HG02759 (cell line): ENCODE data around the gene NLRC5.
"Not testable (repeated sequence)": the region's sequence is repeated elsewhere in the genome, so short reads cannot be mapped to it uniquely, and the experiment has no call there.

Experiments
- ATAC-seq: cut with Tn5 transposase; IDR thresholded peaks from one replicate; pipeline ENCODE4 v1.9.1; 2021; ENCODE audit warnings: mild to moderate bottlenecking, moderate library complexity; ENCODE audit not compliant: unreplicated experiment

NLRC5 gene

DNA sequence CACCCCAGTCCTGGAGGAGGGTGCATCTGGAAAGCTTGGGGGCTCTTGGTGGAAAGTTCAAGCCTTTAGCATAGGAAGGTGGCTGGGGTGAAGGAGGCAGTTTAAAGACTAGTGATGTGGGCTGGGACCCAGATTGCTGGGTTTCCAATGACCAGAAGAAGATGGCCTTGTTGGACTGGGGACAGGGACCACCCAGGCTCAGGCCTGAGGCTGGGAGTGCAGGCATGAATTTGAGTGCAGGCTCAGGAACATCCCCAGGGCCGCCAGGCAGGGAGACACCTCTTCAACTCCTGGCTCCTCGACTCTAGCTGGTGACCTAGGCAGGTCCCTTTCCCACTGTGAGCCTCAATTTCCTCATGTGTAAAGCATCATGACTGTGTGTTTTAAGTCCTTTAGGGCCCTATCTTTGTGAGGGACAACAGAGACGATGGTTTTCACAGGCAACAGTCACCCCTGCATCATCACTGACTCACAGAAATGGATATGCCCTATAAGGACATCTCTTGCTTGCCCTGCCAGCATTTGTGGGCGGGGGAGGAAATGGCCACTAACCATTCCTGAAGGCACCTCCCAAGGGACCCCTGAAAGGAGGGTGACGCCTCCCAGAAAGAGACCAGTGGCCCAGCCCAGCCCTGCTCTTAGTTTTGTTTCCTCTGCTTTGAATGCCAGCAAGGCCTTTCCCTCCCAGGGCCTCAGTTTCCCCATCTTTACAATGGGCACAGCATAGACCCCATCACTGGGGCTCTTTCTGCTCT is 11.1 kb downstream of the NLRC5 start:
- peak; percentile 54 for ATAC-seq

DNA sequence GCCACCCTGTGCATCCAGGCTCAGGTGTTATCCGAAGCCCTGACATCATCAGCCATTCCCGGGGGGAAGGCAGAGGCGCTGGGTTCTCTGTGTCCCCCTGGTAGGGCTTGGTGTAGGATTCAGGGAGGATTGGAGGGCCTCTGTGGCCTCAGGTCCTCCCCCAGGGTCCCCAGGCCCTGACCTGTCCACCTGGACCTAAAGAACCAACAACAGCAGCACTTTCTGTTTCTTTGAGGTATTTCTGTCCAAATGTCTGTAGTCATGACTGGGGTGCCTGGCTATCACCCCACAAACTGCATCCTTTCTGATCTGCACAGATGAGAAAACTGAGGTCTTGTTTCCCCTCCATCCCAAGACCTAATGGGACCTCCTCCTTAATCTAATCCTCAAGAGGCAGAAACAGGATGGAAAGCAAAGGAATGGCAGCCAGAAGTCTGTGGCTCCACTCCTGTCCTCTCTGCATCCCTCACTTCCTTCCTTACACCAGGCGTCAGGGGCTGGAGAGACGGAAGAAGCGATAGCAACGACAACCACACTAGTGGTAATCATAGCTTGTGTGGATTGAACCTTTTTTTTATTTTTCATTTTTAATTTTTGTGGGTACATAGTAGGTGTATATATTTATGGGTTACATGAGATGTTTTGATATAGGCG is 11.8 kb downstream of the NLRC5 start:
- ATAC-seq = no peak

DNA sequence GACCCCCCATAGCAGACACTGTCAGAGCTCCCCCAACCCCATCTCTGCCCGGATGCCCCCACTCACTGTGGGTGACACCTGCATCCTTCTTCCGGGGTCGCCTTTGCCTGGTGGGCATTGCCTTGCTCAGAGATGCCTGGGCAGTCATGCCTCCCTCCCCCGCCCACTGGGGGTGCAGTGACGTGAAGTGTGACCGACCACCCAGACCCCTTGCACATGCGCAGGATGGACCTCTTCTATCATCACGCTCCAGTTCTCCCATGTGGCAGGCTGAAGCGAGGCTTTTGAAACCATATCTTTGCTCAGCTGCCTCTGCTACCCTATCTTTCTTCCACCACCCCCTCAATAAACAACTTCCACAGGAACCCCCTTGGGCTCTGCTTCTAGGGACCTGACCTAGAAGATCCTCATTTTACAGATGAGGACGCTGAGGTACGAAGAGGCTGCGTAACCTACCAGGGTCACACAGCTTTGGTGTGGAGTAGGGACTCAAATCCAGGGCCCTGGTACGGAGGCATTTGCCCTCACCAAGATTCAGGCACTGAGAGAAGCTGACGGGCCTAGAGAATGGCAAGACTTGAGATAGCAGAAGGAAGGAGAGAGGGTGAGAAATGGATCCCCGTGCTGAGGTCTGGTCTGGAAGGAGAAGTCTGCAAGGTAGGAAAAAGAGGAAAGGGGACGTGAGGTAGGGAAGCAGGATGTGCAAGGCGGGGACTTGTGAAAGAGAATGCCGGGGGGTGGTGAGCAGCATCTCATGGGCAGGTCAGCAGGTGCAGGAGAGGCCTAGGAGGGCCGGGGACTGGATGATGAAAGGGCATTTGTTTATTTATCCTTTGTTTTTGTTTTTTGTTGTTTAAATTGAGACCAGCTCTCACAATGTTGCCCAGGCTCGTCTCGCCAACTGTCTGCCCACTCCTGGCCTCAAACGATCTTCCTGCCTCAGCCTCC is 14.4 kb downstream of the NLRC5 start:
- ATAC-seq = no peak

DNA sequence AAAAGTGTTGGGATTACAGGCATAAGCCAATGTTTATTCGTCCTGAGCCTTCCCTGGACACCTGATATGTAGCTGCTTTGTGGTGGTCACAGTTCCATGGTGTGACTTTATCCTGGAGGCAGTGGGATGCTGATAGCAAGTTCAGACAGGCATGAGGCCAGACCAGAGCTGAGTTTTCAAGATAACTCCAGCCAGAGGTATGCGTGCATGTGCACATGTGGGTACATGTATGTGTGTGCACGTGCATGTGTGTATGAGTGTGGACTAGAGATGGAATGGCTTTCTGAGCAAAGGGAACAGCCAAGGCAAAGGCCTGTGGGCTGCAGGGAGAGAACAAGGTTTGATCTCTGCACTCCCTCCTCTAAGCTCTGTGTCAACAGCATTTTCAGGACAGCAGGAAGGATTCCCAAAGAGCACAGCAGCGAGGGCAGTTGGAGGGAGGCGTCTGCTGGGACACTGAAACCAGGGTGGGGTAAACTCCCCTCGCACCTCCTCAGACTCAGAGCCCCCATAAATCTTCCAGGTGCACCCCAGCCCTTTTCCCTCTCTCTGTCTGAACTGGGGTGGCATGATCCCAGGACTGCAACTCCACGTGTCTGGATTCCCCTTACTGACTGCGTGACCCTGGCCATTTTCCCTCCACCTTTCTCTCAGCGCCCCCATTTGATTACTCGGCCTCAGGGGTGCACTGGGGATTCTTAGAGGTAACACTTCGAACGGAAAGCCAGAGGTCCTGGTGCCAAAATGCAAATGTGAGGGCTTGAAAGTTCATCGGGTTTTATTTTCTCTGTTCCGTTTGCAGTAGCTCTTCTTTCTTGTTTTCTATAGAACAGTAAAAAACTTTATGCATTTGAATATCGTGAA is 15.3 kb downstream of the NLRC5 start:
- ATAC-seq = no peak

DNA sequence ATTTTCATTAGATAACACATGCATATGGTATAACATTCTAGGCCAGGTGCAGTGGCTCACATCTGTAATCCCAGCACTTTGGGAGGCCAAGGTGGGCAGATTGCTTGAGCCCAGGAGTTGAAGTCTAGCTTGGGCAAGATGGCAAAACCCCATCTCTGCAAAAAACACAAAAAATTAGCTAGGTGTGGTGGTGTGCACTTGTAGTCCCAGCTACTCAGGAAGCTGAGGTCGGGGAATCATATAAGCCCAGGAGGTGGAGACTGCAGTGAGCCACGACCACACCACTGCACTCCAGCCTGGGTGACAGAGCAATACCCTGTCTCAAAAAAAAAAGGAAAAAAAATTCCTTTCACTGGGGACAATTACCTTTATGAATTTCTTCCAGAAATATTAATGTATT is 16.2 kb downstream of the NLRC5 start:
- not testable (repeated sequence) for ATAC-seq

DNA sequence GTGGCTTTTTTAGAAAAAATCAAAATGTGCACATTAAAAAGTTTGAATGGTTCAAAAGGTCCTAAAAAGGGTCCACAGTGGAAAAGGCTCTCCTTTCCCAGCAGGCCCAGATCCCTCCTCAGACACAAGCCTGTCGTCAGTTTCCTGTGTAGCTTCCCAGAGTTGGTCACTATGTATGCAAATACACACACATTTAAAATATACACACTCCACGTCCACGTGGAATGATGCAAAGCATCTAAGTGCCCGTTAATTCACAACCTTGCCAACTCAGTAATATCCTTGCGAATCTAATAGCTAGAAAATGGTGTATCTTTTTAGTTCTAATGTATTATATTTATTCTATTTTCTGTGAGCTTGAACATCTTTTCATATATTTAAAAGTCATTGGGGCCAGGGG is 17.7 kb downstream of the NLRC5 start:
- ATAC-seq = no peak

DNA sequence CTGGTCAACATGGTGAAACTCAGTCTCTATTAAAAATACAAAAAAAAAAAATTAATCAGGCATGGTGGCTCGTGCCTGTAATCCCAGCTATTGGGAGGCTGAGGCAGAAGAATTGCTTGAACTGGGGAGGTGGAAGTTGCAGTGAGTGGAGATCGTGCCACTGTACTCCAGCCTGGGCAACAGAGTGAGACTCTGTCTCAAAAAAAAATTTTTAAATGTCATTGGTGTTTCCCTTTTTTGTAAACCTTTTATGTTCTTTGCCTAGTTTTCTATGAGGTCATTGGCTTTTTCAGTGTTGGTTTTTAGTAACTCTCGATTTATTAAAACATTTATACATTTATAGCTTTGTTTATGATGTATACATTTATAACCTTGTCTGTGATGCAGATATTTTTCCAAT is 18.2 kb downstream of the NLRC5 start:
- no peak for ATAC-seq

DNA sequence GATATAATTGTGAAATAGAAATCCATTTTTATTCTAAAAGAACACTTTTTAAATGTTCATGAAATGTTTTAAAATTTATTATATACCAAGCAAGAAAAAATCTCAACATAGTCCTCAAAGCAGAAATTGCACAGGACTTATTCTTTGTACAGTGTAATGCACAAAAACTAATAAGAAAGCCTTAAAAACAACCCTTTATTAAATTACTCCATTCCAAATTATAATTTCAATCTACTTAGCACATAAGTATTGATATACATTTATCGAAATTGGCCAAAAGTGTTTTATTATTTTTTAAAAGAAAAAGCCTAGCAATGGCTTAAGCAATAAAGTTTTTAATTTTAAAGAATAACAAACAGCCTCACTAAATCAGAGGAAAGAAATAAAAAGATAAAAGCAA is 19.1 kb downstream of the NLRC5 start:
- no peak for ATAC-seq

DNA sequence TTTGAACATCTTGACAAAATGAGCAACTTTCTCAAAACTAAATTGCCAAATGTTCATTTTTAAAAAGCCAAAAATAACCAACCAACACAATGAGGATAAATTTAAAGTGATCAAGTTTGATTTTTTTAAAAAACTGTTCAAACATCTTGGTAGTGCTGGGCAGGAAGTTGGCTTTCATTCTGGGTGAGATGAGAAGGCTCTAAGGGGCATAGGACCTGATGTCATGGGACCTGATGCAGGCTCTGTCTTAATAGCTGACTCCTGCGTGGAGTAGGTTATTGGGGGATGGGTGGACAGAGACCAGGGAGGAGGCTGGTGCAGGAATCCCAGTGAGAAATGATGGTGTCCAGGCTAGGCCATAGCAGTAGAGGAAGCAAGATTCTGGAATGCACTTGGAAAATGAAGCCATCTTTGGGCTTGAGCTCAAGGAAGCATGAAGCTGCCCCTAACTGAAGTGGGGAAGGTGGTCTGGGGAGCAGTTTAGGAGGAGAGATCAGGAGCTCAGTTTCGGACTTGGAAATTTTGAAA is 20.4 kb downstream of the NLRC5 start:
- no peak for ATAC-seq

DNA sequence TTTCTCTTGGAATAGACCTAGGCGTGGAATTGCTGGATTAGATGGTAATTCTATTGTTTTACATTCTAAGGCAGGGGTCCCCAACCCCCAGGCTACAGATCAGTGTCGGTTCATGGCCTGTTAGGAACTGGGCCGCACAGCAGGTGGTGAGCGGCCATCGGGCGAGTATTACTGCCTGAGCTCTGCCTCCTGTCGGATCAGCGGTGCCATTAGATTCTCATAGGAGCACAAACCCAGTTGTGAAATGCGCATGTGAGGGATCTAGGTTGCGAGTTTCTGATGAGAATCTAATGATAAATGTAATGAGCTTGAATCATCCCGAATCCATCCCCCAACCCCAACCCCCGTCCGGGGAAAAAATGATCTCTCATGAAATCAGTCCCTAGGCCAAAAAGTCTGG is 23.0 kb downstream of the NLRC5 start:
- no peak for ATAC-seq

DNA sequence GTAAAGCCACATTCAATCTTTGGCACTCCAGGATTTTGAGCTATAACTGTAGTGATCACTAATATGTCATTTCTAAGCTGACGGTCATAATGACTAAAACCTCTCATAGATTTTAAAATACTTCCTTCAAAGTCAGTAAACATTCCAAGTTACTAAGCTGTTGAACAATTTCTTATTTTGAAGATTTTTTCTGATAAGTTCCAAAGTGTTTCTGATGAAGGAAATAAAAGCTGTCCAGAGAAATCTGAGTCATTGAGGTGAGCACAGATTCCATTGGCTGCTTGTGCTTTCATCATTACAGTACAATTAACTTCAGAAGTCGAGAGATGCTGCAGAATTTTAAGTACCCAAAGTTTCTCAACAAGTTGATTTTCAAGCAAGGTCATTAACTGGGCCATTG is 23.9 kb downstream of the NLRC5 start:
- ATAC-seq = no peak

DNA sequence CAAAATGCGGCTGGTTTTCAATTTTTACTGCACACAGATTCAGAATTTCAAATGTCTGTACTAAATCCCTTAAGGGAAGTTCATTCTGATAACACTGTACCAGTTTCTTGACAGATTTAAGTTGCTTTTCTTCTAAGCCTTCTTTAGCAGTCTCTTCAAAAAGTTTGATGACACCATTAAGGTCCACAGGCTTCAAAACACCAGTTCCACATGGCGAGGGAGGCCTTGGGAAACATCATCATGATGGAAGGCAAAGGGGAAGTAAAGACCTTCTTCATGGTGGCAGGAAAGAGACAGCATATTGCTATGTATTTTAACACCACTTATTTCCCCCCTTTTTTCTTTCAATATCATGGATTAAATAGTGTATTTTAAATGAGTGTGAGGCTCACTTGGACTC is 24.5 kb downstream of the NLRC5 start:
- no peak for ATAC-seq

DNA sequence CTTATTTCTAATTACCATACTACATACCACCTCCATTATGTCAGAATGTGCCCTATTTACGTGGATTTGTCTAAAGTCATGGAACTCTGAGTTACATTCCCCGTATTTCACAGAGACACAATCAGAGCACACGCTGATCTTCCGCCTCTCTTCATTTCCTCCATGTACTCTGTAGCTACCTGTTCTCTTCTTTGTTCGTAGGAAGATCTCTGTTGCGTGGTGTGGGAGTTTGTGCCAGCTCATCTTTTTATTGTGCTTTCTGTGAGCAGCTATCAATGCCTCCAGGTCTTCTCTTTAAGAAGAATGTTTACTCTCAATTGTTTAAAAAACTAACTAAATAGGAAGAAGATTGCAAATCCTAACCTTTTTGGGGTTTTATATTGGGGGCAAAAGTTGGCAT is 26.9 kb downstream of the NLRC5 start:
- no peak for ATAC-seq

DNA sequence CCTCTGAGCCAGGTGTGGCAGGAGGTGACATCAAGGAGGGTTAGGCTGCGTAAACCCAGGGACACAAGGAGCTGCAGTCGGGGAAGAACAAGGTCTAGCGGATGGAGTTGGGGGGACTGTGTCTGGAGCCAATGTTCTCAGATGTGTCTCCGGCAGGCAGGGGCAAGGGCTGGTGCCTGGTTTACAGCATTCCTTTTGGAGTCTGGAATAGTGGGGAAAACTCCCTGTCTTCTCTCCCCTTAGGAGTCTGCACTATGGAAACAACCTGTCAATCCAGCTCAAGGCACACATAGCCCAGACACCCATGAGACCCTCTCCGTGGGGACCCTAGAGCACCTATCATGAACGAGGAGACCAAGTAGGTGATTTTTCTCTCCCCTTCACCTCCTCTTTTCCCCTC is 27.5 kb downstream of the NLRC5 start:
- no peak for ATAC-seq

DNA sequence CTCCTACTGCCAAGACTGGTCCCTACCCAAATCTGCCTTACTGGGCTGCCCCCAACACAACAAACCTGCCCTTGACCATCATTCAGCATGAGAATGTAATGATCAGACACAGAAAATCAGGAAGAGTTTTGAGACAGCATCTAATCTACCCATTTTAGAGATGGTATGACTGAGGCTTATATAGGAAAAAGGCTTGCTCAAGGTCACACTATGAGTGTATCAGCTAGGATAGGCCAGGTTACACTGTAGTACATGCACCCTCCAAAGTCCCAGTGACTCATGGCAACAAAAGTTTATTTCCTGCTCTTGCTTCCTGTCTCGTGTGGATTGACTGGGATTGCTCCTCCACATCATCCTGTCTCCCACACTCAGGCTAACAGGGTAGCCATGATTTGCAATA is 27.9 kb downstream of the NLRC5 start:
- ATAC-seq = no peak

DNA sequence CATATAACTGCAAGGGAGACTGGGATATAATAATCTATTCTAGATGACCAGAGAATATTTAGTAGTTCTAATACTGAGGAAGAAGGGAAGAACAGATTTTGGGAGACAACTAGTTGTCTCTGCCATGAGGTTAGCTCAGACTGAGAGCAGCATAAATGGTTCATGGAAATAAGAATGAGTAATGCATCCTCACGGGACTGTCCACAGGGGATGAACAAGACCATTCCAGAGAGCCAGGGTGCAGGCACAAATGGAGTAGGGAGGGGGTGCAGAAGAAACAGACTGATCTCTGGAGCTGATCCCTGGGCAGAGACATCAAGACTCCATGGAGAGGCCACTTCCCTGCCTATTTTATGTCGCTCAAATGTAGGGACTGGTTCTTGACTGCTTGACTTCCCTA is 30.4 kb downstream of the NLRC5 start:
- ATAC-seq = no peak

DNA sequence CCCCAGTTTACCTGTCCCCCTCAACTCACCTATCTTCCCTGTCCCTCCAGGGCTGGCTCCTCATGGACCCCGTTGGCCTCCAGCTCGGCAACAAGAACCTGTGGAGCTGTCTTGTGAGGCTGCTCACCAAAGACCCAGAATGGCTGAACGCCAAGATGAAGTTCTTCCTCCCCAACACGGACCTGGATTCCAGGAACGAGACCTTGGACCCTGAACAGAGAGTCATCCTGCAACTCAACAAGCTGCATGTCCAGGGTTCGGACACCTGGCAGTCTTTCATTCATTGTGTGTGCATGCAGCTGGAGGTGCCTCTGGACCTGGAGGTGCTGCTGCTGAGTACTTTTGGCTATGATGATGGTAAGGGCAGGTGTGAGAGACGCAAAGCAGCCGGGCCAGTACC is 31.3 kb downstream of the NLRC5 start:
- no peak for ATAC-seq

DNA sequence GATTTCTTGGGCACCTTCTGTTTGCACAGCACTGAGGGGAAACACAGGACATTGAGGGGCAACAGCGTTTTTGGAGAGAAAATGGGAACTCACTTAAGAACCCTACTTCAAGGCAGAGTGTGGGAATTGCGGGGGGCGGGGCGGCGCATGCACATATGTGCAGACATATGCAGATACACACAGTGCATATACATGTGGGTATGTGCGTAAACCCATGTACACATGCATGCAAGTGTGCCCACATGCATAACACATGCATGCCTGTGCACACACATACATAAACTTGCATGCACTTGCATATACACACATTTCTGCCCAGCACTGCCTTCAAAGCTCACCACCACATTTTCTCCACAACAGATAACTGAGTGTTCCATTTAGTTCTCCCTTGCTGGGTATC is 32.4 kb downstream of the NLRC5 start:
- no peak for ATAC-seq

DNA sequence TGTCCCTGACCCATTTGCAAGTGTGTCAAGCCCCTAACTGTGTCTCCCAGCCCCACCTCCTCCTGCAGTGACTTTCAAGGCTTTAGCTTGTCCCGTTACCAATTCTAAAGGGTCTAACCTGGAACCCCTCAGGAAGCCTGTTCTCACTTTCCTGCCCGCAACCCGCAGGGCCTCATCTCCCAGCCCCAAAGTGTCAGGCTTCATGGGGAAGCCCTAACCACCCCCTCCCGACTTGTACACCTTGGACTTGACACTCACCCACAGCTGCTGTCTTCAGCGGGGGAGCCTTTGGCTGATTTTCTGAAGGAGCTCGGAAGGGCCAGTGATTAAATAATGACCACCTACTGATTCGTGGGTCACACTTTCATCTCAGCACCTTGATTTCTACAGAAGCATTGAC is 33.1 kb downstream of the NLRC5 start:
- ATAC-seq = no peak

DNA sequence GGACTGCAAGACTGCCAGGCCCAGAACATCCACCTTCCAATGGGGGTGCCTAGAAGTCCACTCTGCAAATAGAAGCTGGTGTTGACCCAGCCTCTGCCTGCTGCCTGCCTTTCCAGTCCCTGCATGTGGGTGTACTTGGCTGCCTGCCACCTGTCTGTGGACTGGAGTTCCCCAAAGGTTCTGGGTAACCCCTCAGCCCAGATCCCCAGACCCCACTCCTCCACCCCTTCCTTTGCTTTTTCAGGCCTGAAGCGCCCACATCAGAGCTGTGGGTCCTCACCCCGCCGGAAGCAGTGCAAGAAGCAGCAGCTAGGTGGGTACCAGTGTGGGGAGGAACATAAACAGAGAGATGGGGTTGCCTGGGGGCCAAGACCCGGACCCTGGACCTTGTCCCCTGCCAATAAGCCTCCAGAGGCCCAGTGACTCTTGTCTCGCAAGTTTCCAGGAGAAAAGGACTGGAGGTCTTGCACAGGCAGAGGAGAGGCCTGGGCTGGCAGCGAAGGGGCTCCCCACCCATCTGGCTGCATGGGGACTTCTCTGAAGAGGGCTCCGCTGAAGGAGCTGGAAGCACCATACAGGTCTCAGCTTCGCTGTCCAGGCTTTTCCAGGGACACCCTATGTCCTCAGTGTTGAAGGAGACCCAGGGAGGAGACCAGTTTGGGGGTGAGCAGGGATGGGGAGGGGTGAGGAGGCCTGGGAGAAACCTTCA is 34.3 kb downstream of the NLRC5 start:
- no peak for ATAC-seq
